OCI-LY7 (cell line): ENCODE measurements around the gene GPNMB. TPM values are rescaled to one million over a fixed set of nuclear protein-coding genes. Genes with fewer than 3 reads are reported as not detected.

Experiments used
- BruUV-seq: library from RNA; stranded (reverse); fragments of 400-500 nt; replicated peaks from 2 replicates; lab custom pipeline; 2021; lab: Mats Ljungman, UMichigan
- CTCF ChIA-PET: fragments of 300-600 bp; sonication (Branson Sonifier 250); formaldehyde crosslinking; loops from one replicate; lab custom pipeline; 2022; ENCODE audit warnings: antibody characterized with exemption; ENCODE audit not compliant: unreplicated experiment; lab: Charles Lee
- POLR2A ChIA-PET: fragments of 300-600 bp; sonication (Branson Sonifier 250); formaldehyde crosslinking; loops from one replicate; lab custom pipeline; 2022; ENCODE audit warnings: antibody characterized with exemption; lab: Charles Lee
- DNase-seq: peaks from one replicate; pipeline ENCODE4 v3.0.0-alpha.2; 2015; ENCODE audit warnings: low spot score
- H2AFZ ChIP-seq: fragments of 200-600 bp; sonication (generic), shearing (Covaris generic); 2 replicates; pipeline ENCODE4 v1.6.1; 2014; ENCODE audit warnings: mild to moderate bottlenecking, antibody characterized with exemption, low read length, moderate library complexity
- H3K27ac ChIP-seq: fragments of 200-600 bp; sonication (generic); 2 replicates; pipeline ENCODE4 v1.5.1; 2014; ENCODE audit warnings: mixed run types, low read depth, mild to moderate bottlenecking, moderate library complexity, low read length, inconsistent platforms; ENCODE audit not compliant: poor library complexity, severe bottlenecking
- H3K36me3 ChIP-seq: fragments of 200-600 bp; sonication (generic); 2 replicates; pipeline ENCODE4 v1.6.1; 2014; ENCODE audit warnings: mild to moderate bottlenecking, antibody characterized with exemption, low read length, moderate library complexity, mixed read lengths; ENCODE audit not compliant: insufficient read depth
- H3K4me1 ChIP-seq: fragments of 200-600 bp; sonication (generic); 2 replicates; pipeline ENCODE4 v1.5.1; 2014; ENCODE audit warnings: mild to moderate bottlenecking, low read length; ENCODE audit not compliant: insufficient read depth, poor library complexity, severe bottlenecking
- H3K4me2 ChIP-seq: fragments of 200-600 bp; sonication (generic); 2 replicates; pipeline ENCODE4 v1.6.1; 2014; ENCODE audit warnings: mild to moderate bottlenecking, low read length
- H3K4me3 ChIP-seq: fragments of 200-600 bp; sonication (generic); 2 replicates; pipeline ENCODE4 v1.5.1; 2014; ENCODE audit warnings: mild to moderate bottlenecking, low read depth, low read length; ENCODE audit not compliant: poor library complexity, severe bottlenecking
- H3K79me2 ChIP-seq: fragments of 200-600 bp; sonication (generic); 2 replicates; pipeline ENCODE4 v1.6.1; 2016; ENCODE audit warnings: low read depth, mild to moderate bottlenecking, low read length, moderate library complexity, mixed read lengths; ENCODE audit not compliant: insufficient read depth
- H3K9me2 ChIP-seq: fragments of 200-600 bp; sonication (generic); 2 replicates; pipeline ENCODE4 v1.6.1; 2016; ENCODE audit warnings: mild to moderate bottlenecking, low read length, mixed read lengths; ENCODE audit not compliant: insufficient read depth
- H3K9me3 ChIP-seq: fragments of 200-600 bp; sonication (generic); 2 replicates; pipeline ENCODE4 v1.6.1; 2014; ENCODE audit warnings: mild to moderate bottlenecking, mixed run types, low read length, mixed read lengths
- H4K20me1 ChIP-seq: fragments of 200-600 bp; sonication (generic); 2 replicates; pipeline ENCODE4 v1.6.1; 2014; ENCODE audit warnings: mild to moderate bottlenecking, antibody characterized with exemption, low read length, moderate library complexity, mixed read lengths; ENCODE audit not compliant: insufficient read depth
- CTCF ChIP-seq: fragments of 200-600 bp; sonication (generic); conservative IDR thresholded peaks from 2 replicates; pipeline ENCODE4 v1.5.1; 2014; ENCODE audit warnings: mild to moderate bottlenecking, antibody characterized with exemption, low read length, moderate library complexity, mixed read lengths
- EZH2phosphoT487 ChIP-seq: fragments of 200-600 bp; sonication (generic); IDR thresholded peaks from 2 replicates; pipeline ENCODE4 v1.6.1; 2018; ENCODE audit warnings: low read depth, borderline replicate concordance, mild to moderate bottlenecking, mixed run types, antibody characterized with exemption, low read length, moderate library complexity, mixed read lengths
- intact Hi-C: fragments of 100-400 bp; cut with micrococcal nuclease; formaldehyde crosslinking; loops from one replicate; pipeline ENCODE4 v1.10.0; 2022; ENCODE audit not compliant: unreplicated experiment
- total RNA-seq, 2 experiments: library from RNA; depleted of rRNA in 1 of 2; stranded (reverse); fragments of >200 nt in 1 of 2; shearing (Covaris generic) in 1 of 2; gene quantifications; 2 replicates each; pipeline ENCODE4 v1.2.3, GENCODE V29; 2014 to 2022

The GPNMB gene
- total RNA-seq, 2 experiments from 2014 or later = 1.4 to 3.5 TPM

DNA sequence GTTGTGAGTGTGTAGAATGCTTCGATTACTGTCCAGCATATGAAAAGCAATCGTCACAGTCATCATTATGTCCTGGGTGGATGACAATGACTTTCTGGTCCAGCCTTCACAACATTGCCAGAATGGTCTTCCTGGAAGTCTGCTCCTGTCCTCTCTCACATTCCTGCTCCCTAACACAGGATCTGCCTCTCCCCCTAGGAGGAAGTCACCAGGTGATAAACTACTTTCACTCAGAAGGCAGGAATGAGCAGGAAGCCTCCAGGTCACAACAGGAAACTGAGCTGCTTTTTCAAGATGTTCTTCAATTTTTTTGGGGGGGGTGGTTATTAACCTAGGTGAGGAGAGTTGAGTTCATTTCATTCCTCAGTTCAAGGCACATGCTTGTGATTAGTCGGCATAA, 13.6 kb upstream of the GPNMB start:
- no peaks in the 10 kb centered on the region for H3K36me3 ChIP-seq
- H3K9me3 ChIP-seq = no peaks in the 10 kb centered on the region
- CTCF ChIA-PET = no interaction called here
- no peaks in the 10 kb centered on the region for H3K9me2 ChIP-seq
- no peaks in the 10 kb centered on the region for H3K79me2 ChIP-seq
- H3K27ac ChIP-seq = no peak overlapping the region
- no TSS peak for BruUV-seq
- intact Hi-C loops = no loop called here
- peaks cover 3% of the 10 kb centered on the region for H3K4me1 ChIP-seq
- no peak overlapping the region for H3K4me3 ChIP-seq
- no peaks in the 10 kb centered on the region for H4K20me1 ChIP-seq
- no peak overlapping the region for H2AFZ ChIP-seq
- TF ChIP-seq CTCF (no peak), EZH2phosphoT487 (no peak)
- H3K4me2 ChIP-seq = no peak overlapping the region
- no peak for DNase-seq
- POLR2A ChIA-PET = interaction anchor here (0.6 kb wide), 1 partner anchor 11 kb away, joined by 8 read pairs; no protein-coding TSS in a partner anchor

- DNase-seq = no peak
- no peak overlapping the region; the same call in 1 of the 2 replicates for H3K4me2 ChIP-seq
- CTCF ChIA-PET = no interaction called here
Measured at GRCh38 chr7:23234569-23235296, 11.8 kb upstream of the GPNMB start.

More at GRCh38 chr7:23234569-23235296, 11.8 kb upstream of the GPNMB start:
- no peak overlapping the region for H3K4me3 ChIP-seq
- no peak overlapping the region for H3K27ac ChIP-seq
- peaks cover 3% of the 10 kb centered on the region for H3K4me1 ChIP-seq
- no peak for TF ChIP-seq EZH2phosphoT487
- TF ChIP-seq CTCF = no peak
- no peaks in the 10 kb centered on the region for H3K79me2 ChIP-seq
- H4K20me1 ChIP-seq = no peaks in the 10 kb centered on the region
- no peaks in the 10 kb centered on the region for H3K36me3 ChIP-seq
- BruUV-seq = no TSS peak
- 0 out of 2 replicates have a peak overlapping the region, but pooled peaks have one; percentile 13 for H2AFZ ChIP-seq
- H3K9me2 ChIP-seq = no peaks in the 10 kb centered on the region
- POLR2A ChIA-PET = no interaction called here
- intact Hi-C loops = no loop called here
- H3K9me3 ChIP-seq = no peaks in the 10 kb centered on the region
